Stimulated activated CD8-positive, alpha-beta memory T cell treated with anti-CD3 and anti-CD28 coated beads, Interleukin-7, amount 100 ng/mL, for 48 hours (primary cell): ENCODE results near the gene STAT4.

ENCODE experiments used
- DNase-seq, 2 donors: peaks; one replicate each; pipeline ENCODE4 v3.0.0-alpha.2; 2020; ENCODE audit warnings: low read depth in 1 of 2; ENCODE audit errors: extremely low read depth in 1 of 2

STAT4 gene

DNA sequence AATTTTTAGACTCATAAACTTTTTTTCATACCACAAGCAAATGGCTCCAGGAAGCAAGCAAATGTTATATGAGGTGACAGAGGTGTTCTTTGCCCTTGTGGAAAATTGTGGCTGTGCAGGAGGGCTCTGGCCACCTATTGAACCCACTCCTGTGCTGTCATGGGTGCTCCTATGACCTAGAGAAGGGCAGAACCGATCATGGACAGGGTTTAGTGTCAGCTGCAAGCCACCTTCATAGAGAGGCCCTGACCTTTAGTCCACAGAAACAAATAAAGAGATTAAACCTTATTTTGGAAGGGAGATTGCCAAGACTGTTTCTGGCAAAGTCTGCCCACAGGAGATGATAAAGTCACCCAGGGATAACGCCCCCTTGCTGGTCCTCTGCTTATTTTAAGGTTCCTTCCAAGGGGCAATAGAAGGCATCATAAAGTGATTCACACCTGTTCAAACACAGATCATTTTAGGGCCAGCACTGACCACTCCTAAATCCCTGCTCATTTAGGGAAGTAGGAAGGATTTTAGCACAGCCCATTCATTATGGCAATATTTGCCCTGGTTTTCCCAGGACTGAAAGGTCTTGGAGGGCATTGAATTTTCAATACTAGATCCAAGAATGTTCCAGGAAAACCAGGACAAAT is 26.1 kb upstream of the STAT4 start:
- no peak for DNase-seq

DNA sequence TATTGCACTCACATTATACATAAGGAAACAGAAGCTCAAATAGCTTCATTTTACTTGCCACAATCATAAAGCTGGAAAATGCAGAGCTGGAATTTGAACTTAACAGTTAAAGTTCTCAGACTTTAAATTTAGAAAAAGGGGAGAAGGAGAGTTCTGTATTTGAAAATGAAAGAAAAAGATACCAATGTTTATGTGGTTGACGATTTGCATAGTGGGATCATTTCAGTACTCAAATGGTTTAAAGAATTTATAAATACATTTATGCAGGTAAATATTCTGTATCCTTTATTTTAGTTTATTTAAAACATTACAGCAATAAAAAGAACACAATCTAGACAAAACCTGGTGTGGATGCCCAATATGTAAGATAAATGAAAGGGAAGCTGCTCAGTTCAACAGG is 25.5 kb upstream of the STAT4 start:
- no peak for DNase-seq

- no peak for DNase-seq
Measured at GRCh38 chr2:191174442-191174841, 23.6 kb upstream of the STAT4 start.

DNA sequence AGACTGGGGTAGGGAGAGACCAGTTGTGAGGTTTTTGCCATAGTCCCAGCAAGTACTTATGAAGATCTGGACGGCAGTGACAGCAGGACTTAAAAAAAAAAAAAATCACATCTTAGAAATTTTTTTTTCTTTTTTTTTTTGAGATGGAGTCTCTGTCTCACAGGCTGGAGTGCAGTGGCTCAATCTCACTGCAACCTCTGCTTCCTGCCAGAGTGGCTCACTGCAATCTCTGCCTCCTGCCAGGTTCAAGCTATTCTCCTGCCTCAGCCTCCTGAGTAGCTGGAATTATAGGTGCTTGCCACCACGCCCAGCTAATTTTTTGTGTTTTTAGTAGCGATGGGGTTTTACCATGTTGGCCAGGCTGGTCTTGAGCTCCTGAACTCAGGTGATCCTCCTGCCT is 22.4 kb upstream of the STAT4 start:
- DNase-seq: no peak

GRCh38 chr2:191171708-191172355 is 21.0 kb upstream of the STAT4 start:
- no peak for DNase-seq

- DNase-seq: no peak
Measured at GRCh38 chr2:191171286-191171685, 20.5 kb upstream of the STAT4 start.

- DNase-seq: no peak
Measured at GRCh38 chr2:191170773-191171172, 20.0 kb upstream of the STAT4 start.

GRCh38 chr2:191170301-191170636 is 19.5 kb upstream of the STAT4 start:
- DNase-seq: no peak

DNA sequence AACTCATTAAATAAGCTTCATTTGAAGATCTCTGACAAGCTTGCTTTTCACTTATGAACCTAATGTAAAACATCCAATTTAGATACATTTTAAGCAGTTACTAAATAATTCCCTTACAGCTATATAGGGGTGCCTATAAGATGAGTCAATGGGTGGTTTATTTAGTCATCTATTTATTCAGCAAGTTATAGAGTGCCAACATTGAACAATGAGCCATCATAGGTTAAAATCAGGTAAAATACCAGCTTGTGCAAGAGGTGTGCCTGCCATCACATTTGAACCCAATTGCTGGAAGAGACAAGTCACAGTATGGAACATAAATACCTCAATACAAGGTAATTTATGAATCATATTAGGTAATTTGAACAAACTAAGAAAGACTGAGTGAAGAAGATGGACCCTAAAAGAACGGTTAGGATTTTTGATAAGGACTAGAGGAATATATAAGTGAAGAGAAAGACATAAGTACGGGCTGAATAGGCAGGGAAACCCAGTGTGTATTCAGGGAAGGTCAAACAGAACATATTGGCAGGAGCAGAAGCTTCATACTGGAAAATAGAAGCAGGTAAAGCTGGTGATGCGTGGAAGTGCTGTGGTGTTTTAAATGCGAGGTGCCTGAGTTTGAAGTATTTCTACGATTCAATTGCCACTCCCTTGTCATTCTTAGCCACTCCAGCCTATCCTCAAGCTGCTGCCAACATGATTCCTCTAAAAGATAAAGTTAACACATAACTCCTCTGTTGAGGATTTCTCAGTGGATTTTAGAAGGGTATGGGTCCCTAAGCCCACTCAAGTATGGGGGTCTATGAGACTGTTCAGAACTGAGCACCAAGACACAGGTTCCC is 18.9 kb upstream of the STAT4 start:
- DNase-seq: no peak

GRCh38 chr2:191167766-191168165 is 17.0 kb upstream of the STAT4 start:
- no peak for DNase-seq

DNA sequence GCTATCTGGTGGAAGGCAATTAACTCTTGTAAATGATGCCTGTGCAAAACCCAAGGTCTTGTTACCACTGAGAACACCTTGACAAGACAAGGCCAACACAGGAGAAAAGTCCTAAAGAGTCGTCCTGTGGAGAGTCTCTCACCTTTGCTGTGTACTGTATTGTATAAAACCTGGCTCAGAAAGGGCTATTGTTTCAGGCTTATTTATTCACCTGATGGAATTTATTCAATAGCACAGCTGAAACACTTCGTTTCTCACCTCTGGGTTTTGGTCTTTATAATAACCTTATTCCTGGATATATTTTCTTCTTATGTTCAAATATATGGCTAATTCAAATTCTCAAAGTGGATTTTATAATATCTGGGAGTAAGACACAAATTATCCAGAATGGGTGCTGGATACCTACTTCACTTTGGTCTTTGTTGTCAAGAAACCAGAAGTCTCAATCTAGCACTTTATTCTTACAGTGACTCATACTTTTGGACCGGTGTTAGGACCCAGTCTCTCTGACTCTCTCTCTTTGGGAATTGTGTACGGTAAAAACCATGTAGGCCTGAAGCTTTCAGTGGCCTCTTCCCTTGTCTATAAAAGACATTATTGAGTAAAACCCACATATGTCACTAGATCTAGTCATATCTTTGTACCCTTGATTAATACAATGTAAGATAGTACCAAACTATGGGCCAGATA is 16.1 kb upstream of the STAT4 start:
- DNase-seq: no peak

GRCh38 chr2:191166111-191166755 is 15.4 kb upstream of the STAT4 start:
- no peak for DNase-seq

DNA sequence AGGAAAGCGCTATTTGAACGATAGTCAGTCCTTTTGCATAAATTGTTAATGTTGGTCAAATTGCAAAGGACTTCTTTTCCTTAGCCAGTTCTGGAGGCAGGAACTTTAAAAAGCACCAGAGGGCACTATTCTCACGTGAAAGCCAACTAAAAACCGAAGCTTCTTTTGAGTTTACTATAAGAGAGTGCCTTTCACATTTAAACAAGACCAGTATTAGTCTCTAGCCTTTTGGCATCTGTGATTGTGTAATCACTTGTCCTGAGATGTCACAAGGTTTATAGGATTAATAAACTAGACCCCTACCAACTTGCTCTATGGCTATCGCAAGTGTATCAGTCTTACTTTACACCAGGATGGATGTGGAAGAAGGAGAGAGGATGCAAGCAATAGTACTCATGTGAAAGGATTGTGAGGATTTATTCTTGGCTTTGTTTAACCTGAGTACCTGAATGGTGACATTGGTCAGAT is 14.4 kb upstream of the STAT4 start:
- DNase-seq: no peak

DNA sequence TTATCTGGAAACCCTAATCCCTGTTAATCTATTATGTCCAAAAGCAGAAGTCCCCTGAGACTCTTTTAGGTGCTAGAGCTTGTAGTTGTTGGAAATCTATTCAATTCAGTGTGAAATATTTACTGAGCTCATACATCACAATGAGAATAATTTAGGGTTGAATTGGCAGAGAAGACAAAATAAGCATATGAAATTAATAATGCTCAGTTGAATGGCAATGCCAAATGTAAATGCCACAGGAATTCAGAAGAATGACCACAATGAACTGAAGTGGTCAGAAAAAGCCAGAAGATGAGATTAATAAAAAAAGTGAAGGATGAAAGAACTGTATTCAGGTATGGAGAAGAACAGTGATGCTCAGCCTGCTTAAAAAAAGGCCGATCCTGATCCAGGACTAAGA is 8.0 kb upstream of the STAT4 start:
- DNase-seq: no peak

- no peak for DNase-seq
Measured at GRCh38 chr2:191158193-191158592, 7.4 kb upstream of the STAT4 start.

DNA sequence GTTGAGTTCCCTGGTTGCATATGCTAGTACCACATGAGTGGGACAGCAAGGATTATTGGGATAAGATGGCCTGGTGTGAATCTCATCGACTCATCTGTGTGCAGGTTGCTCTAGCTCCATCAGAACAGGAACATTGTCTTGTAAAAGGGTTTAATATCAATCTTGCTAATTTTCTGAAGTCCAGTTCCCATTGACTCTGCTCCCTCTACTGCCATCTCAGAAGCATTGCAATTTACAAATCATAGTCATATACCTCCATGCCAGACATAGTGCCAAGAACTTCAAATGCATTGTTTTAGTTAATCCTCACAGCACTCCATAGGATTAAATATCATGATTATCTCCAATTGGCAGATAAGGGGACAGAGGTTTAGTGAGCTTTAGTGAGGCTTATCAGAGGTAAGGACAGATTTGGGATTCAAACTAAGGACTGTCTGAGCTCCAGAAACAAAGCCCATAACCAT is 4.8 kb upstream of the STAT4 start:
- DNase-seq: no peak

- DNase-seq: no peak
Measured at GRCh38 chr2:191153716-191154115, 2.9 kb upstream of the STAT4 start.

GRCh38 chr2:191152482-191153240 is 1.9 kb upstream of the STAT4 start:
- DNase-seq: no peak

- no peak for DNase-seq
Measured at GRCh38 chr2:191151331-191151730, 537 bp upstream of the STAT4 start.

DNA sequence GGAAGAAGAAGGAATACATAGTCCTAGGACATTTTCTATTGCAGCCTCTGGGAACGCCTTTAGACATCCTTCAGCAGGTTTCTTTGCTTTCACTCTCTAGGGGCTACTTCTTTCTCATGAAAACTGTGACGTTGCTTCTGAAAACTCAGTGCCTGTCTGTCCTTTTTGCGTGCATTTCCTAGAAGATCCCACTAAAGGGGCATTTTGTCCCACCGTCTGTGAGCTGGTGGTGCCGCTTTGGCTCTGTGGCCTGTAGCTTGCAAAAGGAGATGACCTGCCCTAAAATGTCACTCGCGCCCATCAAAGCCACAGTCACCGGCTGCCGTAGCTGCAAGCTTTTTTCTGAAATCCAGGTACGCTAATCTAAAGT is 579 bp downstream of the STAT4 start:
- no peak for DNase-seq
